Lower leg skin (tissue), 4 donors: ENCODE data around the gene SERTAD2. TPM values are rescaled to one million over a fixed set of nuclear protein-coding genes. Genes with fewer than 3 reads are reported as not detected.

Experiments
- DNase-seq, 2 donors: peaks; one replicate each; pipeline ENCODE4 v3.0.0-alpha.2; 2019; ENCODE audit warnings: low spot score in 2 of 2
- H3K4me3 ChIP-seq: fragments of 200-600 bp; sonication (generic); 2 replicates; pipeline ENCODE4 v1.5.1; 2017; ENCODE audit warnings: mild to moderate bottlenecking, low read depth; ENCODE audit not compliant: poor library complexity, severe bottlenecking
- POLR2A ChIP-seq, 2 donors: fragments of 450-650 bp; IDR thresholded peaks; one replicate each; pipeline ENCODE4 v1.6.1; 2016 to 2017; ENCODE audit warnings: antibody characterized with exemption in 2 of 2, mild to moderate bottlenecking in 1 of 2, moderate library complexity in 1 of 2
- WGBS, 2 donors: methylation state at CpG; one replicate each; pipeline ENCODE4 v1.1.5; 2018; 5-methylcytosine and 5-hydroxymethylcytosine counted together
- intact Hi-C: fragments of 100-400 bp; cut with DNase I; formaldehyde crosslinking; loops from one replicate; pipeline ENCODE4 v1.15.0; 2023; ENCODE audit warnings: low total_unique reads
- total RNA-seq, 4 donors: library from RNA; depleted of rRNA; stranded (reverse); fragments of >200 nt; gene quantifications; one replicate each; pipeline ENCODE4 v1.1.0, GENCODE V29; 2016
- TF ChIP-seq, protein P1 (sequence below), 3 donors: fragments of 450-650 bp; IDR thresholded peaks; one replicate each; pipeline ENCODE4 v1.5.1; 2016; ENCODE audit warnings: antibody characterized with exemption in 3 of 3, mild to moderate bottlenecking in 3 of 3, moderate library complexity in 2 of 3

Gene SERTAD2
- total RNA-seq, 4 donors from 2014 or later: 27.7 to 31.8 (median 30.7) TPM

- TF ChIP-seq POLR2A (IDR thresholded peaks at IDR 0.05): no peak
- TF ChIP-seq, protein P1, sequence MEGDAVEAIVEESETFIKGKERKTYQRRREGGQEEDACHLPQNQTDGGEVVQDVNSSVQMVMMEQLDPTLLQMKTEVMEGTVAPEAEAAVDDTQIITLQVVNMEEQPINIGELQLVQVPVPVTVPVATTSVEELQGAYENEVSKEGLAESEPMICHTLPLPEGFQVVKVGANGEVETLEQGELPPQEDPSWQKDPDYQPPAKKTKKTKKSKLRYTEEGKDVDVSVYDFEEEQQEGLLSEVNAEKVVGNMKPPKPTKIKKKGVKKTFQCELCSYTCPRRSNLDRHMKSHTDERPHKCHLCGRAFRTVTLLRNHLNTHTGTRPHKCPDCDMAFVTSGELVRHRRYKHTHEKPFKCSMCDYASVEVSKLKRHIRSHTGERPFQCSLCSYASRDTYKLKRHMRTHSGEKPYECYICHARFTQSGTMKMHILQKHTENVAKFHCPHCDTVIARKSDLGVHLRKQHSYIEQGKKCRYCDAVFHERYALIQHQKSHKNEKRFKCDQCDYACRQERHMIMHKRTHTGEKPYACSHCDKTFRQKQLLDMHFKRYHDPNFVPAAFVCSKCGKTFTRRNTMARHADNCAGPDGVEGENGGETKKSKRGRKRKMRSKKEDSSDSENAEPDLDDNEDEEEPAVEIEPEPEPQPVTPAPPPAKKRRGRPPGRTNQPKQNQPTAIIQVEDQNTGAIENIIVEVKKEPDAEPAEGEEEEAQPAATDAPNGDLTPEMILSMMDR (IDR thresholded peaks at IDR 0.05): no peak
- WGBS, 2 donors: 73 to 76% methylated on average over 4 of the region's 4 CpGs
- no peak for DNase-seq
- no peak overlapping the region for H3K4me3 ChIP-seq
- intact Hi-C loops: no loop called here
Observed at GRCh38 chr2:64638502-64639120, 15.1 kb downstream of the SERTAD2 start.

DNA sequence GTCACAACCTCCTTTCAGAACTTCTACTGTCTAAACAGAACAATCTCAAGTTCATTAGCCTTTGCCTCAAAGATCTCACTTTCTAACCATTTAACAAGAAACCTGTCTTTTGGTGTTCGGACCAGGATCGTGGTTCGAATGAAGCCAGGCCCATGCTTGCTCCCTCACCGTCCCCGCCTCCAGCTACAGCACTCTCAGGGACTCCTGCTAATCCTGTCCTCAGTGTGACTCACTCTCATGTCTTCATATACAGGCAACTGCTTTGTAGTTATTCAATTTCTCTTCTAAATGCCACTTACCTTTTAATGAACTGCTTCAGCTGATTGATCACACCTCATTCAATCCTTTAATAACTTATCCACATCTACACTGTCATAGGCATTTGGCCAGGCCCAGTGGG lies 15.8 kb downstream of the SERTAD2 start:
- WGBS, 2 donors: 50 to 57% methylated on average over 5 of the region's 5 CpGs
- DNase-seq: no peak
- H3K4me3 ChIP-seq: no peak overlapping the region
- intact Hi-C loops: no loop called here
- TF ChIP-seq, protein P1 (IDR thresholded peaks at IDR 0.05): no peak
- TF ChIP-seq POLR2A (IDR thresholded peaks at IDR 0.05): no peak

- no peak for TF ChIP-seq POLR2A (IDR thresholded peaks at IDR 0.05)
- TF ChIP-seq, protein P1 (IDR thresholded peaks at IDR 0.05): no peak
- intact Hi-C loops: no loop called here
- WGBS, 2 donors: 49 to 54% methylated on average over 9 of the region's 9 CpGs
- peak in 1 of 2 donors; percentile 75 for DNase-seq
- no peak overlapping the region for H3K4me3 ChIP-seq
Observed at GRCh38 chr2:64637000-64637635, 16.6 kb downstream of the SERTAD2 start.

- intact Hi-C loops: no loop called here
- no peak overlapping the region for H3K4me3 ChIP-seq
- peak in 1 of 2 donors; percentile 82 for DNase-seq
- no peak for TF ChIP-seq POLR2A (IDR thresholded peaks at IDR 0.05)
- TF ChIP-seq, protein P1 (IDR thresholded peaks at IDR 0.05): no peak
- WGBS, 2 donors: 64% methylated on average over 31 to 38 of the region's 38 CpGs
Observed at GRCh38 chr2:64635976-64636911, 17.5 kb downstream of the SERTAD2 start.

DNA sequence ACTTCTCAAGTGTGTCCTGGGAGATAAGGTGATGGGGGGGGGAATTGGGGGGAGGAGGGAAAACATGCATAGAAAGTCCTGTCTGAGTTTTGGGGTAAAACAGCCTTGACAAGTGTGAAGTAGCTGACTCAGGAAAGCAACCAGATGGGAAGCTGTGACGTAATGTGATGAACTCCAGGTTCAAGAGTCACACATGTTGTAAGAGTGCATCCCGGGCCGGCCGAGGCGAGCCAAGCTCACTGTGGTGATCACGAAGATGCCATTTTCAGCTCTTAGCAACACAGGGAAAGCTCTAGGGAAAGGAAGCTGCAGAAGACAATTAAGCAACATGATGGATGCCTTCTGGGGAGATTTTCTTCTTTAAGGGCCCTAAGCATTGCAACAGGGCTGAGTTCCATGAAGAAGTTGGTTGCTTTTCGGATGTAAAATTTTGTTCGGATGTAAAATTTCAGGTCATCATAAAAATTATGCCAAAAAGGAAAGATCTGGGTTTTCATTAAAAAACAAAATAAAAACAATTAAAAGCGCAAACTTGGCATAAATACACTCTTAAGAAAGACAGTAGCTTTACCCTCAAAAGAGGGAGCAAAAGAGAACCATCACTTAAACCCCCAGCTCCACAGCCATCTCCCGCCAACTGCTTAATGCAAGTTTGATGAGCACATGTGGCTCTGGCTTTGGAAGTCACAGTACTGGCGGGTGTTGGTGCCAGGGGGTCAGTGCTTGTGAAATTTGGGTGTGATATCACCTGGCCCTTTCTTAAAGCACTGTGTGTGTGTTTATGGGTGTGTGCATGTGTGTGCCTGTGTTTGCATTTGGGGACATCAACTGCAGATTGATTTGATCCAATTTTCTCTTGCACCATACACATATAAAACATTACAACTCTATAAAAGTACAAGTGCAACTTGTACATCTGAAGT lies 19.1 kb downstream of the SERTAD2 start:
- no peak for TF ChIP-seq POLR2A (IDR thresholded peaks at IDR 0.05)
- TF ChIP-seq, protein P1 (IDR thresholded peaks at IDR 0.05): no peak
- peak in 1 of 2 donors; percentile 85 for DNase-seq
- WGBS, 2 donors: 76 to 81% methylated on average over 11 of the region's 11 CpGs
- no peak overlapping the region for H3K4me3 ChIP-seq
- intact Hi-C loops: no loop called here
